ENCODE measurements around the gene GABBR2. TPM values are rescaled to one million over a fixed set of nuclear protein-coding genes. Genes with fewer than 3 reads are reported as not detected.
"Not testable (repeated sequence)": the region's sequence is repeated elsewhere in the genome, so short reads cannot be mapped to it uniquely, and the experiment has no call there.

Gene GABBR2
- total RNA-seq, 2 experiments from 2014 or later: not detected

DNA sequence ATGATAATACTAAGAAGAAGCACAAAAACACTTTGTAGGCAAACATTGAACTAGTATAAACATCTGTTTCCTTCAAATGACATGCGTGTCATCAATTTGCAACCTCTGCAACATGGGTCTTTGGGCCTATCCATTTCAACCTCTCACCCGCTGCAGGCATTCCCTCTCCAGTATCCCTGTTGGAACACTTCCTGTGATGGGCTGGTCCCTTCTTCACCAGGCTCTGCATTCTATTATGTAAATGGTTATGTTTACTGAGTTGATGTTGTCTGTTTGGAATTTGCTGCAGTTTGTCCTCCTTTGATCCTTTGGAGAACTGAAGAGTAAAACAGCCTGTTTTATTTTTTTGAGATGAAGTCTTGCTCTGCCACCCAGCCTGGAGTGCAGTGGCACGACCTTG, 436.7 kb downstream of the GABBR2 start:
- H3K4me2 ChIP-seq (ENCODE audit: low read length): no peak overlapping the region
- H3K79me2 ChIP-seq (ENCODE audit: insufficient read depth, low read depth, low read length): no peaks in the 10 kb centered on the region
- H3K27ac ChIP-seq (ENCODE audit: low read depth, low read length, poor library complexity, severe bottlenecking): no peak overlapping the region
- no peak overlapping the region for H2AFZ ChIP-seq (ENCODE audit: low read length)
- intact Hi-C loops (cut with micrococcal nuclease; ENCODE audit: unreplicated experiment): no loop called here
- no peaks in the 10 kb centered on the region for H4K20me1 ChIP-seq (ENCODE audit: insufficient read depth, low read length)
- CTCF ChIA-PET (ENCODE audit: unreplicated experiment): no interaction called here
- TF ChIP-seq, protein P1, sequence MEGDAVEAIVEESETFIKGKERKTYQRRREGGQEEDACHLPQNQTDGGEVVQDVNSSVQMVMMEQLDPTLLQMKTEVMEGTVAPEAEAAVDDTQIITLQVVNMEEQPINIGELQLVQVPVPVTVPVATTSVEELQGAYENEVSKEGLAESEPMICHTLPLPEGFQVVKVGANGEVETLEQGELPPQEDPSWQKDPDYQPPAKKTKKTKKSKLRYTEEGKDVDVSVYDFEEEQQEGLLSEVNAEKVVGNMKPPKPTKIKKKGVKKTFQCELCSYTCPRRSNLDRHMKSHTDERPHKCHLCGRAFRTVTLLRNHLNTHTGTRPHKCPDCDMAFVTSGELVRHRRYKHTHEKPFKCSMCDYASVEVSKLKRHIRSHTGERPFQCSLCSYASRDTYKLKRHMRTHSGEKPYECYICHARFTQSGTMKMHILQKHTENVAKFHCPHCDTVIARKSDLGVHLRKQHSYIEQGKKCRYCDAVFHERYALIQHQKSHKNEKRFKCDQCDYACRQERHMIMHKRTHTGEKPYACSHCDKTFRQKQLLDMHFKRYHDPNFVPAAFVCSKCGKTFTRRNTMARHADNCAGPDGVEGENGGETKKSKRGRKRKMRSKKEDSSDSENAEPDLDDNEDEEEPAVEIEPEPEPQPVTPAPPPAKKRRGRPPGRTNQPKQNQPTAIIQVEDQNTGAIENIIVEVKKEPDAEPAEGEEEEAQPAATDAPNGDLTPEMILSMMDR (conservative IDR thresholded peaks at IDR 0.05; ENCODE audit: low read length): no peak
- TF ChIP-seq EZH2phosphoT487 (IDR thresholded peaks at IDR 0.05; ENCODE audit: borderline replicate concordance, low read depth, low read length): no peak
- H3K36me3 ChIP-seq (ENCODE audit: insufficient read depth, low read length): no peaks in the 10 kb centered on the region
- BruUV-seq (replicated peaks): no TSS peak
- H3K9me2 ChIP-seq (ENCODE audit: insufficient read depth, low read length): no peaks in the 10 kb centered on the region
- H3K9me3 ChIP-seq (ENCODE audit: low read length): no peaks in the 10 kb centered on the region
- H3K4me3 ChIP-seq (ENCODE audit: low read depth, low read length, poor library complexity, severe bottlenecking): no peak overlapping the region
- POLR2A ChIA-PET: no interaction called here
- DNase-seq (ENCODE audit: low spot score): no peak
- H3K4me1 ChIP-seq (ENCODE audit: insufficient read depth, low read length, poor library complexity, severe bottlenecking): no peaks in the 10 kb centered on the region

DNA sequence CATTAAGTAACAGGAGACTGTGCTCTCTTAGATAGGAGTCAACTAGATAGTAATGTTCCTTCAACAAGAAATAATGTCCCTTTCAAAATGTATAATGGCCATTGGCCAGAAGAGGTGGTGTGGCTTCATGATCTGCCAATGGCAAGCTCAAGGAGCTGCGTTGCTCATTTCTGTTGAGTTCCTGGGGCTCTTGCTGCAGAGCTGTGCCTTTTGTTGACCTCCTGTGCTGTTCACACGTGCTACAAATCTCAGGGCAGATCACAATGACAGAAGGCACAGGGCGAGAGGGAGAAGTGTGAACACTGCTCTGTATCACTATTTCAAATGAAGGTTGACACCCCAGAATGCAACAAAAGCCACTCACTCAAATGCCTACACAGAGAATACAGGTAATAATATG, 437.3 kb downstream of the GABBR2 start:
- H3K4me3 ChIP-seq (ENCODE audit: low read depth, low read length, poor library complexity, severe bottlenecking): no peak overlapping the region
- H3K27ac ChIP-seq (ENCODE audit: low read depth, low read length, poor library complexity, severe bottlenecking): no peak overlapping the region
- H3K4me1 ChIP-seq (ENCODE audit: insufficient read depth, low read length, poor library complexity, severe bottlenecking): no peaks in the 10 kb centered on the region
- DNase-seq (ENCODE audit: low spot score): no peak
- H3K4me2 ChIP-seq (ENCODE audit: low read length): no peak overlapping the region
- TF ChIP-seq, protein P1 (conservative IDR thresholded peaks at IDR 0.05; ENCODE audit: low read length): no peak
- no peak for TF ChIP-seq EZH2phosphoT487 (IDR thresholded peaks at IDR 0.05; ENCODE audit: borderline replicate concordance, low read depth, low read length)
- no TSS peak for BruUV-seq (replicated peaks)
- H3K36me3 ChIP-seq (ENCODE audit: insufficient read depth, low read length): no peaks in the 10 kb centered on the region
- intact Hi-C loops (cut with micrococcal nuclease; ENCODE audit: unreplicated experiment): no loop called here
- no peaks in the 10 kb centered on the region for H3K79me2 ChIP-seq (ENCODE audit: insufficient read depth, low read depth, low read length)
- H3K9me2 ChIP-seq (ENCODE audit: insufficient read depth, low read length): no peaks in the 10 kb centered on the region
- ChIA-PET CTCF (ENCODE audit: unreplicated experiment) (no interaction called here), POLR2A (no interaction called here)
- H4K20me1 ChIP-seq (ENCODE audit: insufficient read depth, low read length): no peaks in the 10 kb centered on the region
- H3K9me3 ChIP-seq (ENCODE audit: low read length): no peaks in the 10 kb centered on the region
- H2AFZ ChIP-seq (ENCODE audit: low read length): no peak overlapping the region

DNA sequence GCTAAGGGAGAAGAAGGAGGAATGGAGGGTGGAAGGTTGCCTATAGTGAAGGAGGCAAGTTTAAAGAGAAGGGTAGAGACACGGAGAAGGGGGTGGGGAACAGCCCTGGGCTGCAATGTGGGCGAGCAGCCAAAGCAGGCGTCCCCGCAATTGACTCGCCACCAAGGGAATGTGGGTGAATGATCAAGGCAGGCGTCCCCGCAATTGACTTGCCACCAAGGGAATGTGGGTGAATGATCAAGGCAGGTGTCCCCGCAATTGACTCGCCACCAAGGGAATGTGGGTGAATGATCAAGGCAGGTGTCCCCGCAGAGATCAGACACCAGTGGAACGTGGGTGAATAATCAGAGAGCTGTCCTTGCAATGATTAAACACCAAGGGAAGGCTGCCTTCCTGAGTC, 438.5 kb downstream of the GABBR2 start:
- not testable (repeated sequence) for BruUV-seq (replicated peaks)

DNA sequence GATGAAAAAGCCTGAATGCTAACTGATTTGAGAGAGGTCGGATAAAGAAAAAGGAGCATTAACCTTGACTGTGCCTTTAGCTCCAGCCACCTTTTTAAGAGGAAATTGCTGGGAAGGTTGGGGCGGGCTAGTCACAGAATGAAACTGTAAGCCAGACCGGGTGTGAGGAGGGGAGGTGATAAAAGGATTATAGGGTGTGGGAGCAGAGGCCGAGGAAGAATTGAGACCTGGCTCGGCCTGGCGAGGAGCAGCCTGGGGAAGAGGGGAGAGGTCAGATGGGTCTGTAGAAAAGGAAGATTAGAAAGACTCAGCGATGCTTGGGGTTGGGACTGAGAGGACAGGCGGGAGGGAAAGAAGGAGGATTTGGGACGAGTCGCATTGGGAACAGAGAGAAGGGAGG, 439.1 kb downstream of the GABBR2 start:
- BruUV-seq (replicated peaks); intact Hi-C loops (cut with micrococcal nuclease; ENCODE audit: unreplicated experiment): not testable (repeated sequence)

More for the DNA sequence above, 438.5 kb downstream of the GABBR2 start:
- H3K27ac ChIP-seq (ENCODE audit: low read depth, low read length, poor library complexity, severe bottlenecking); DNase-seq (ENCODE audit: low spot score); H4K20me1 ChIP-seq (ENCODE audit: insufficient read depth, low read length); H3K9me3 ChIP-seq (ENCODE audit: low read length); H3K4me1 ChIP-seq (ENCODE audit: insufficient read depth, low read length, poor library complexity, severe bottlenecking); H3K4me2 ChIP-seq (ENCODE audit: low read length); H3K79me2 ChIP-seq (ENCODE audit: insufficient read depth, low read depth, low read length); H2AFZ ChIP-seq (ENCODE audit: low read length); H3K36me3 ChIP-seq (ENCODE audit: insufficient read depth, low read length); intact Hi-C loops (cut with micrococcal nuclease; ENCODE audit: unreplicated experiment); H3K9me2 ChIP-seq (ENCODE audit: insufficient read depth, low read length); H3K4me3 ChIP-seq (ENCODE audit: low read depth, low read length, poor library complexity, severe bottlenecking); CTCF ChIA-PET (ENCODE audit: unreplicated experiment); POLR2A ChIA-PET: not testable (repeated sequence)

DNA sequence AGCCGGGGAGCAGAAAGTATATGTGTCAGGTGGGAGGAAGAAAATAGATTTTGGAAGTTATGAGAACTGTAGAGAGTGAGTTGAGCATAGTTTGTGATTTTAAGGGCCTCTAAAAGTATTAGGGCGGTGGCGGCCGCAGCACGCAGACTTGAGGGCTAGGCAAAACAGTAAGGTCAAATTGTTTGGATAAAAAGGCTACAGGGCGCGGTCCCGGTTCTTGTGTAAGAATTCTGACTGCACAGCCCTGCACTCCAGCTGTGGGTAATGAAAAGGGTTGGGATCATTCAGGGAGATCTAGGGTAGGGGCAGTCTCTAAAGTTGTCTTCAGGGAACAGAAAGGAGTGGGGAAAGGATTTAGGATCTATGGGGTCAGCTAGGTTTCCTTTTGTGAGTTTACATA, 441.2 kb downstream of the GABBR2 start:
- H2AFZ ChIP-seq (ENCODE audit: low read length); H3K4me3 ChIP-seq (ENCODE audit: low read depth, low read length, poor library complexity, severe bottlenecking); H3K79me2 ChIP-seq (ENCODE audit: insufficient read depth, low read depth, low read length); H3K9me3 ChIP-seq (ENCODE audit: low read length); H4K20me1 ChIP-seq (ENCODE audit: insufficient read depth, low read length); H3K9me2 ChIP-seq (ENCODE audit: insufficient read depth, low read length); H3K36me3 ChIP-seq (ENCODE audit: insufficient read depth, low read length); POLR2A ChIA-PET; DNase-seq (ENCODE audit: low spot score); H3K4me2 ChIP-seq (ENCODE audit: low read length); CTCF ChIA-PET (ENCODE audit: unreplicated experiment); intact Hi-C loops (cut with micrococcal nuclease; ENCODE audit: unreplicated experiment); BruUV-seq (replicated peaks); H3K27ac ChIP-seq (ENCODE audit: low read depth, low read length, poor library complexity, severe bottlenecking); H3K4me1 ChIP-seq (ENCODE audit: insufficient read depth, low read length, poor library complexity, severe bottlenecking): not testable (repeated sequence)

More for the DNA sequence above, 439.1 kb downstream of the GABBR2 start:
- H3K4me1 ChIP-seq (ENCODE audit: insufficient read depth, low read length, poor library complexity, severe bottlenecking); H3K27ac ChIP-seq (ENCODE audit: low read depth, low read length, poor library complexity, severe bottlenecking); H3K9me3 ChIP-seq (ENCODE audit: low read length); POLR2A ChIA-PET; H3K79me2 ChIP-seq (ENCODE audit: insufficient read depth, low read depth, low read length); H4K20me1 ChIP-seq (ENCODE audit: insufficient read depth, low read length); H2AFZ ChIP-seq (ENCODE audit: low read length); H3K9me2 ChIP-seq (ENCODE audit: insufficient read depth, low read length); H3K4me2 ChIP-seq (ENCODE audit: low read length); H3K4me3 ChIP-seq (ENCODE audit: low read depth, low read length, poor library complexity, severe bottlenecking); DNase-seq (ENCODE audit: low spot score); H3K36me3 ChIP-seq (ENCODE audit: insufficient read depth, low read length); CTCF ChIA-PET (ENCODE audit: unreplicated experiment): not testable (repeated sequence)
